Neural progenitor cell (in vitro differentiated cells): ENCODE data around the gene GHDC. TPM values are rescaled to one million over a fixed set of nuclear protein-coding genes. Genes with fewer than 3 reads are reported as not detected.

Source experiments
- DNase-seq: peaks from one replicate; pipeline ENCODE4 v3.0.0-alpha.2; 2016; ENCODE audit warnings: low spot score
- H2AFZ ChIP-seq: fragments of 200-600 bp; sonication (generic); replicated peaks from 2 replicates; pipeline ENCODE4 v1.6.1; 2016; ENCODE audit warnings: antibody characterized with exemption
- H3F3A ChIP-seq: fragments of 200-600 bp; sonication (generic); 2 replicates; pipeline ENCODE4 v1.6.1; 2016; ENCODE audit warnings: antibody characterized with exemption, low read depth
- H3K27ac ChIP-seq: fragments of 200-600 bp; sonication (generic); 2 replicates; pipeline ENCODE4 v1.5.1; 2016; ENCODE audit warnings: mild to moderate bottlenecking
- H3K27me3 ChIP-seq: fragments of 200-600 bp; sonication (generic); 2 replicates; pipeline ENCODE4 v1.6.1; 2016; ENCODE audit warnings: mild to moderate bottlenecking, moderate library complexity
- H3K36me3 ChIP-seq: fragments of 200-600 bp; sonication (generic); 2 replicates; pipeline ENCODE4 v1.5.1; 2016
- H3K4me1 ChIP-seq: fragments of 200-600 bp; sonication (generic); 2 replicates; pipeline ENCODE4 v1.6.1; 2016; ENCODE audit warnings: mixed run types
- H3K4me2 ChIP-seq: fragments of 200-600 bp; sonication (generic); 2 replicates; pipeline ENCODE4 v1.6.1; 2016
- H3K4me3 ChIP-seq: fragments of 200-600 bp; sonication (generic); 2 replicates; pipeline ENCODE4 v1.5.1; 2016
- H3K79me2 ChIP-seq: fragments of 200-600 bp; sonication (generic); 2 replicates; pipeline ENCODE4 v1.6.1; 2016; ENCODE audit warnings: low read depth
- H3K9ac ChIP-seq: fragments of 200-600 bp; sonication (generic); 2 replicates; pipeline ENCODE4 v1.6.1; 2016
- H3K9me3 ChIP-seq: fragments of 200-600 bp; sonication (generic); 2 replicates; pipeline ENCODE4 v1.5.1; 2016; ENCODE audit warnings: low read depth
- H4K20me1 ChIP-seq: fragments of 200-600 bp; sonication (generic); 2 replicates; pipeline ENCODE4 v1.6.1; 2016; ENCODE audit warnings: low read depth
- H3K27ac Mint-ChIP-seq: 3 replicates; pipeline ENCODE4 v1.8.0; 2021; ENCODE audit warnings: mixed read lengths
- H3K27me3 Mint-ChIP-seq: 2 replicates; pipeline ENCODE4 v1.8.0; 2022; ENCODE audit warnings: low read depth, mild to moderate bottlenecking, inconsistent platforms, moderate library complexity, mixed read lengths; ENCODE audit not compliant: insufficient read depth
- H3K36me3 Mint-ChIP-seq: 3 replicates; pipeline ENCODE4 v1.8.0; 2021; ENCODE audit warnings: mixed read lengths
- H3K4me1 Mint-ChIP-seq: 3 replicates; pipeline ENCODE4 v1.8.0; 2021; ENCODE audit warnings: mixed read lengths
- H3K4me3 Mint-ChIP-seq: 3 replicates; pipeline ENCODE4 v1.8.0; 2021; ENCODE audit warnings: mild to moderate bottlenecking, moderate library complexity, mixed read lengths
- H3K9me3 Mint-ChIP-seq: 3 replicates; pipeline ENCODE4 v1.8.0; 2020; ENCODE audit warnings: mixed read lengths
- CTCF ChIP-seq: fragments of 200-600 bp; sonication (generic); IDR thresholded peaks from 2 replicates; pipeline ENCODE4 v1.5.1; 2017; ENCODE audit warnings: antibody characterized with exemption, mild to moderate bottlenecking
- EZH2 ChIP-seq: fragments of 200-600 bp; sonication (generic); IDR thresholded peaks from 2 replicates; pipeline ENCODE4 v1.6.1; 2017; ENCODE audit warnings: antibody characterized with exemption, mild to moderate bottlenecking, moderate library complexity
- EZH2phosphoT487 ChIP-seq: fragments of 200-600 bp; sonication (generic); IDR thresholded peaks from 2 replicates; pipeline ENCODE4 v1.6.1; 2017; ENCODE audit warnings: antibody characterized with exemption
- total RNA-seq: library from RNA; depleted of rRNA; stranded (reverse); fragments of >200 nt; gene quantifications from 2 replicates; pipeline ENCODE4 v1.2.3, GENCODE V29; 2015; ENCODE audit warnings: low replicate concordance

GHDC gene
- total RNA-seq, 1 donor from 2014 or later: 7.7 TPM

- Mint-ChIP-seq H3K27ac (no peak overlapping the region), H3K36me3 (no peaks in the 10 kb centered on the region), H3K9me3 (no peaks in the 10 kb centered on the region), H3K4me3 (no peak overlapping the region), H3K4me1 (no peaks in the 10 kb centered on the region), H3K27me3 (peaks cover 18% of the 10 kb centered on the region)
- Histone ChIP-seq H3K9ac (no peak overlapping the region), H3K4me3 (no peak overlapping the region), H3K36me3 (no peaks in the 10 kb centered on the region), H3K4me2 (no peak overlapping the region), H3F3A (no peaks in the 10 kb centered on the region), H4K20me1 (no peaks in the 10 kb centered on the region), H3K4me1 (no peaks in the 10 kb centered on the region), H2AFZ (no peak overlapping the region), H3K79me2 (no peaks in the 10 kb centered on the region), H3K9me3 (no peaks in the 10 kb centered on the region), H3K27me3 (no peaks in the 10 kb centered on the region), H3K27ac (no peak overlapping the region)
- peak; percentile 31 for DNase-seq
- TF ChIP-seq CTCF: no peak
- no peak for TF ChIP-seq EZH2
- no peak for TF ChIP-seq EZH2phosphoT487
These were observed 22.5 kb downstream of the GHDC start for GRCh38 chr17:42171831-42172230.

GRCh38 chr17:42169351-42169750 is 24.9 kb downstream of the GHDC start:
- Histone ChIP-seq H3F3A (no peaks in the 10 kb centered on the region), H4K20me1 (no peaks in the 10 kb centered on the region), H3K4me3 (no peak overlapping the region), H3K27me3 (no peaks in the 10 kb centered on the region), H3K9ac (no peak overlapping the region), H3K79me2 (no peaks in the 10 kb centered on the region), H3K9me3 (no peaks in the 10 kb centered on the region), H3K4me1 (no peaks in the 10 kb centered on the region), H3K4me2 (no peak overlapping the region), H2AFZ (no peak overlapping the region), H3K27ac (no peak overlapping the region), H3K36me3 (no peaks in the 10 kb centered on the region)
- no peak for DNase-seq
- TF ChIP-seq EZH2 (no peak), EZH2phosphoT487 (no peak), CTCF (no peak)
- H3K36me3 Mint-ChIP-seq: no peaks in the 10 kb centered on the region
- no peaks in the 10 kb centered on the region for H3K4me1 Mint-ChIP-seq
- peaks cover 18% of the 10 kb centered on the region for H3K27me3 Mint-ChIP-seq
- no peak overlapping the region for H3K27ac Mint-ChIP-seq
- H3K9me3 Mint-ChIP-seq: no peaks in the 10 kb centered on the region
- no peak overlapping the region for H3K4me3 Mint-ChIP-seq

- Mint-ChIP-seq H3K36me3 (no peaks in the 10 kb centered on the region), H3K27ac (no peak overlapping the region)
These were observed 26.5 kb downstream of the GHDC start for GRCh38 chr17:42167807-42168206.

More at GRCh38 chr17:42167807-42168206, 26.5 kb downstream of the GHDC start:
- H3K79me2 ChIP-seq: no peaks in the 10 kb centered on the region
- no peak for DNase-seq
- no peak overlapping the region for H3K4me2 ChIP-seq
- H2AFZ ChIP-seq: no peak overlapping the region
- H3K27me3 Mint-ChIP-seq: peaks cover 13% of the 10 kb centered on the region
- H3K4me3 Mint-ChIP-seq: no peak overlapping the region
- H3K9ac ChIP-seq: no peak overlapping the region
- no peaks in the 10 kb centered on the region for H3K4me1 Mint-ChIP-seq
- H3K27ac ChIP-seq: no peak overlapping the region
- no peaks in the 10 kb centered on the region for H3K9me3 ChIP-seq
- no peak overlapping the region for H3K4me3 ChIP-seq
- no peaks in the 10 kb centered on the region for H3K4me1 ChIP-seq
- no peaks in the 10 kb centered on the region for H3F3A ChIP-seq
- H3K36me3 ChIP-seq: no peaks in the 10 kb centered on the region
- no peaks in the 10 kb centered on the region for H3K9me3 Mint-ChIP-seq
- H3K27me3 ChIP-seq: no peaks in the 10 kb centered on the region
- no peaks in the 10 kb centered on the region for H4K20me1 ChIP-seq
- no peak for TF ChIP-seq EZH2phosphoT487
- no peak for TF ChIP-seq CTCF
- TF ChIP-seq EZH2: no peak
